WTC11 (cell line): ENCODE results near the gene KAT2B. TPM values are rescaled to one million over a fixed set of nuclear protein-coding genes. Genes with fewer than 3 reads are reported as not detected.

Experiments
- AFF4 ChIP-seq: sonication (generic); formaldehyde crosslinking; IDR thresholded peaks from 2 replicates; pipeline ENCODE4 v1.8.1; 2023; ENCODE audit warnings: mild to moderate bottlenecking, missing genetic modification reagents, borderline replicate concordance
- ATF3 ChIP-seq: sonication (generic); formaldehyde crosslinking; conservative IDR thresholded peaks from 2 replicates; pipeline ENCODE4 v1.8.1; 2022; ENCODE audit warnings: mild to moderate bottlenecking, missing genetic modification reagents
- ATF6 ChIP-seq: sonication (generic); formaldehyde crosslinking; IDR thresholded peaks from 2 replicates; pipeline ENCODE4 v1.8.1; 2023; ENCODE audit warnings: mild to moderate bottlenecking, missing genetic modification reagents
- CREM ChIP-seq: sonication (generic); formaldehyde crosslinking; IDR thresholded peaks from 2 replicates; pipeline ENCODE4 v1.8.1; 2022; ENCODE audit warnings: mild to moderate bottlenecking, missing genetic modification reagents, moderate library complexity
- E2F4 ChIP-seq: sonication (generic); formaldehyde crosslinking; IDR thresholded peaks from 2 replicates; pipeline ENCODE4 v1.8.1; 2022; ENCODE audit warnings: low read depth, mild to moderate bottlenecking, moderate library complexity, missing genetic modification reagents, borderline replicate concordance
- E2F5 ChIP-seq: sonication (generic); formaldehyde crosslinking; IDR thresholded peaks from 2 replicates; pipeline ENCODE4 v1.8.1; 2022; ENCODE audit warnings: mild to moderate bottlenecking, moderate library complexity, missing genetic modification reagents
- FOXJ3 ChIP-seq: sonication (generic); formaldehyde crosslinking; IDR thresholded peaks from 2 replicates; pipeline ENCODE4 v1.9.0; 2021; ENCODE audit warnings: missing genetic modification reagents, mild to moderate bottlenecking, borderline replicate concordance
- FOXK1 ChIP-seq: sonication (generic); formaldehyde crosslinking; IDR thresholded peaks from 2 replicates; pipeline ENCODE4 v1.8.0; 2022; ENCODE audit warnings: mild to moderate bottlenecking, moderate library complexity, missing genetic modification reagents
- FOXP4 ChIP-seq: sonication (generic); formaldehyde crosslinking; IDR thresholded peaks from 2 replicates; pipeline ENCODE4 v1.8.0; 2022; ENCODE audit warnings: mild to moderate bottlenecking, missing genetic modification reagents
- HMGXB4 ChIP-seq: sonication (generic); formaldehyde crosslinking; IDR thresholded peaks from 2 replicates; pipeline ENCODE4 v1.8.1; 2023; ENCODE audit warnings: mild to moderate bottlenecking, moderate library complexity, missing genetic modification reagents
- IRF1 ChIP-seq: sonication (generic); formaldehyde crosslinking; IDR thresholded peaks from 2 replicates; pipeline ENCODE4 v1.8.0; 2023; ENCODE audit warnings: missing genetic modification reagents
- JUN ChIP-seq: sonication (generic); formaldehyde crosslinking; IDR thresholded peaks from 2 replicates; pipeline ENCODE4 v1.8.0; 2023; ENCODE audit warnings: mild to moderate bottlenecking, missing genetic modification reagents
- MYBL2 ChIP-seq: sonication (generic); formaldehyde crosslinking; IDR thresholded peaks from 2 replicates; pipeline ENCODE4 v1.8.1; 2023; ENCODE audit warnings: mild to moderate bottlenecking, moderate library complexity, missing genetic modification reagents
- NFE2L1 ChIP-seq: sonication (generic); formaldehyde crosslinking; IDR thresholded peaks from 2 replicates; pipeline ENCODE4 v1.8.1; 2023; ENCODE audit warnings: missing genetic modification reagents
- NFYB ChIP-seq: sonication (generic); formaldehyde crosslinking; conservative IDR thresholded peaks from 2 replicates; pipeline ENCODE4 v1.8.0; 2022; ENCODE audit warnings: low read depth, missing genetic modification reagents
- SMAD3 ChIP-seq: sonication (generic); formaldehyde crosslinking; IDR thresholded peaks from 2 replicates; pipeline ENCODE4 v1.8.0; 2022; ENCODE audit warnings: missing genetic modification reagents, mild to moderate bottlenecking, borderline replicate concordance
- TP53 ChIP-seq: sonication (generic); formaldehyde crosslinking; IDR thresholded peaks from 2 replicates; pipeline ENCODE4 v1.8.1; 2023; ENCODE audit warnings: mild to moderate bottlenecking, missing genetic modification reagents
- ZNF263 ChIP-seq: sonication (generic); formaldehyde crosslinking; IDR thresholded peaks from 2 replicates; pipeline ENCODE4 v1.8.1; 2022; ENCODE audit warnings: low read depth, mild to moderate bottlenecking, moderate library complexity, missing genetic modification reagents
- ZNF396 ChIP-seq: fragments of 250-450 bp; sonication (Bioruptor Pico); IDR thresholded peaks from 2 replicates; pipeline ENCODE4 v1.8.0; 2021; ENCODE audit warnings: mild to moderate bottlenecking, moderate library complexity, borderline replicate concordance
- total RNA-seq: library from RNA; stranded (reverse); gene quantifications from 3 replicates; pipeline ENCODE4 v1.2.3, GENCODE V29; 2021

The KAT2B gene
- total RNA-seq, 1 experiment from 2014 or later: 2.7 TPM

GRCh38 chr3:20185679-20186599 is 145.7 kb downstream of the KAT2B start, which contains the start of gene SGO1 (continued):
- TF ChIP-seq AFF4 (CRISPR knock-in tag): no peak
- no peak for TF ChIP-seq FOXJ3 (CRISPR knock-in tag)
- peak; percentile 99 for TF ChIP-seq E2F4 (CRISPR knock-in tag)
- peak; percentile 96 for TF ChIP-seq MYBL2 (CRISPR knock-in tag)
- TF ChIP-seq FOXP4 (CRISPR knock-in tag): peak; percentile 68
- TF ChIP-seq E2F5 (CRISPR knock-in tag): peak; percentile 85
- TF ChIP-seq NFYB: peak; percentile 84
- TF ChIP-seq HMGXB4: peak; percentile 75; the same call in 1 of the 2 replicates
- peak; percentile 88 for TF ChIP-seq FOXK1 (CRISPR knock-in tag)
- peak; percentile 83; the same call in 1 of the 2 replicates for TF ChIP-seq NFE2L1 (CRISPR knock-in tag)
- TF ChIP-seq JUN (CRISPR knock-in tag): no peak
- no peak for TF ChIP-seq ATF3 (CRISPR knock-in tag)
- no peak for TF ChIP-seq ZNF263 (CRISPR knock-in tag)
- no peak for TF ChIP-seq ZNF396 (CRISPR knock-in tag)
- no peak for TF ChIP-seq ATF6 (CRISPR knock-in tag)
- TF ChIP-seq TP53: no peak
- no peak for TF ChIP-seq SMAD3 (CRISPR knock-in tag)
- TF ChIP-seq CREM (CRISPR knock-in tag): peak; percentile 77; the same call in 1 of the 2 replicates
- peak; percentile 26; the same call in 1 of the 2 replicates for TF ChIP-seq IRF1
